DMS53 treated with DMSO at 0.1 percent for 48 hours (cell line): ENCODE results near the gene OVOL3.

Experiments
- DNase-seq: peaks from one replicate; lab custom pipeline; 2025; ENCODE audit not compliant: unreplicated experiment; lab: John Stamatoyannopoulos, UW

Gene OVOL3

GRCh38 chr19:36160821-36161596 is 50.1 kb downstream of the OVOL3 start:
- no peak for DNase-seq
